CD4-positive, alpha-beta T cell treated with Interleukin-21 for 1 hour (primary cell): ENCODE measurements around the gene PPM1J.
A peak's percentile ranks its signal among the peaks of the same experiment; 100 is the strongest.
"Not testable (repeated sequence)": the region's sequence is repeated elsewhere in the genome, so short reads cannot be mapped to it uniquely, and the experiment has no call there.

Source experiments
- DNase-seq: peaks from one replicate; pipeline ENCODE4 v3.0.0-alpha.2; 2020

The PPM1J gene

GRCh38 chr1:112721294-112721693, 6.2 kb upstream of the PPM1J start:
- DNase-seq, result not testable (repeated sequence)

DNA sequence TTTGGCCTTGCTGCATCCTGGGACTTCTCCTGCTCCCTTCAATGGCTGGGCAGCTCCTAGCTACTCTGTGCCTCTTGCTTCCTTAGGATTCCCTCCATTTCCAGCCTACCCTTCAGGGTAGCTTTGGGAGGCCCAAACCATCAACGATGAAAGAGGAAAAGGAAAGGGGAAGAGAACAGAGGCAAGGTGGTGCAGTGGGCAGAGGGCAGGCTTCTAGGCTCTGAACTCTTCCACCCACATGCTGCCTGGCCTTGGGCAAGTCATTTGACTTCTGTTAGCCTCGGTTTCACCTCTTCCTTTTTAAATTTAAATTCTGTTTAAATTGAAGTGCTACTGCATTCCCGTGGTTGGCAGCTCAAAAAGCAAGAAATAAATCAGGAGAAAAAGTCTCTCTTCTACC, 5.7 kb upstream of the PPM1J start:
- no peak for DNase-seq

- DNase-seq, result no peak
Observed at GRCh38 chr1:112719706-112720105, 4.6 kb upstream of the PPM1J start.

GRCh38 chr1:112718691-112719418, 3.7 kb upstream of the PPM1J start:
- peak; percentile 74 for DNase-seq

DNA sequence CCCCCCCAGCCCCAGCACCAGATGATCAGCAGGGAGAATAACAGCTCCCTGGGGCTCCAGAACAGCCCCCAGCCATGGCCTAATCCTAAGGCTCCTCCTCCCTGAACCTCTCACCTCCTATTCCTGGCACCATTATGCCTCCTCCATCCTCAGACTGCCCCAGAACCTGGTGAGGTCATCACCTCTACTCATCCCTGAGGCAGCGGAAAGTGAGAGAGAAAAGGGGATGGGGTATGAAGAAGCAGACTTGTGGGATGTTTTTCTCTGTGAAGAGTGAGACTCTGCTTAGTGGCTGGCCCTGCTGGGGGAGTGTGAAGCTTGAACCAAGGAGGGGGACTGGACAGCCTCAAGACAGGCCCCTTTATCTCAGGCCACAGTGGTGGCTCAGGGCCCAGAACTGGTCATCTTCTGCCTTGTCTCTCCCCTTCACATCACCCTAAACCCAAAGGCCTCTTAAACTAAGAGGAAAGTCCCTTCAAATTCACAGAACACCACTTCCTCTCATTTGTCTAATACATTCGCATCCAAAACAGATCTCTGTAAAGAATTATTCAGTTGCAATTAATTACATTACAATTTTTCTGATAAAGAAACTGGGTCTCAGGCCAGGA, 2.2 kb upstream of the PPM1J start:
- DNase-seq, result no peak

DNA sequence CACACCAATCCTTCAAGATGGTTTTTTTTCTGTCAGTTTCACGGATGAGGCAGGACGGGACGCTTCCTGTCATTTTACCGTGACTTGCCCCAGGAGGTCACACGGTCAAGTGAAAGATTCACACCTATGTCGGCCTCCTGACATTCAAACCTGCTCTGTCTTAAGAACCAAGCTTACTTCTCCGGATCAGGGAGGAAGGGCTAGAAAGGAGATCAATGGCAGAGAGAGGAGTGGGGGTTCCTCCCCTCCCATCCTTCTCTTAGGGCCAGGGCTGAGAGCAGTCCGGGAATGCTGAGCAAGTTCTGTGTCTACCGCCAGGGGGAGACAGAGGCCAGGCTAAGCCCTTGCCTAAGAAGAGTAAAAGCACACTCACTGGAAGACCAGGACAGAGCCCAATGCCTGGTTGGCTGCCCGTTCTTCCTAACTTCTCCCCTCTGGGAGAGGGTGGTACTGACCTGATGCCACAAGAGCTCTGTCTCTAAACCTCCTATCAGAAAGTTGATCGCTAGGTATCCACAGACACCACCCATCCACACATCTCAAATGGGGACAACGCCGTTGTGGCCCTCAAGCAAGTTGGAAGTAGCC, 1.1 kb upstream of the PPM1J start:
- DNase-seq, result peak; percentile 81

GRCh38 chr1:112714313-112715263, 544 bp downstream of the PPM1J start:
- DNase-seq, result peak; percentile 10

GRCh38 chr1:112713466-112714312, 1.4 kb downstream of the PPM1J start:
- DNase-seq, result no peak

- no peak for DNase-seq
Observed at GRCh38 chr1:112712701-112713128, 2.4 kb downstream of the PPM1J start.

DNA sequence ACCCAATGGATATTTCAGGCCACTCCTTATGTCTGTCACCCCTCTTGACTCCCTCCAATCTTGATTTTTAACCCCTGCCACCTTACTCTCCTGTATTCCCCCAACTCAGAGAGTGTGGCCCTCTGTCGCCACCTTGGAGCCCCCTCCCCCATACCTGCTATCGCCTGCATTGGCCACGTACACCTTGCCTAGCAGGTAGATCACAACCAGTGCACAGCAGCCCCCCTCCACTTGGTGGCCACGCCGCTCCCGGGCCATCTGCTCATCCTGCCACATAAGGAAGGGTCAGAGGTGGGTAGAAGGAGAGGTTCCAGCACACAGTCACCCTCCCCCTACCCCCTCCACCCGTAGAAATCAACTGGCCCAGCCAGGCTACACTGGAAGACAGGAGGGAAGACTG, 2.9 kb downstream of the PPM1J start:
- no peak for DNase-seq

DNA sequence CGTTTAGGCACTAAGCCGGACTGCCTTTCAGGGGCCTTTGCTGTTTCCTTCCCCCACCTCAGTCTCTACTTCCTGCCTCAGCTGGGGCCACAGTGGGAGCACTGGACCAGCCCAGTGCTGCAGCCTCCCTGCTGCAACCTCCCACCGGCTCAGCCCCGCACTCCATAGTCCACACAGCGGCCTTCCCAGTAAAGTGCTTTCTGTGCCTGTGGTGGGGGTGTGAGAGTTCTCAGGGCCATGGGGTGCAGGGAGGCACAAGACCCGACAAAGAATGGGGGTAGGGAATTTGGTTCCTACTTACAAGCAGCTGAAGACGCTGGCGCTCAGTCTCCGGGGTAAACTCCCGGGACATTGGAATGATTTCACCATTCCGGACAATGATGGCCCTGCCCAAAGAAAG, 3.5 kb downstream of the PPM1J start:
- no peak for DNase-seq

- DNase-seq, result no peak
Observed at GRCh38 chr1:112711041-112711440, 4.1 kb downstream of the PPM1J start.

GRCh38 chr1:112710586-112710985, 4.5 kb downstream of the PPM1J start:
- no peak for DNase-seq

GRCh38 chr1:112710159-112710558, 5.0 kb downstream of the PPM1J start:
- DNase-seq, result no peak

DNA sequence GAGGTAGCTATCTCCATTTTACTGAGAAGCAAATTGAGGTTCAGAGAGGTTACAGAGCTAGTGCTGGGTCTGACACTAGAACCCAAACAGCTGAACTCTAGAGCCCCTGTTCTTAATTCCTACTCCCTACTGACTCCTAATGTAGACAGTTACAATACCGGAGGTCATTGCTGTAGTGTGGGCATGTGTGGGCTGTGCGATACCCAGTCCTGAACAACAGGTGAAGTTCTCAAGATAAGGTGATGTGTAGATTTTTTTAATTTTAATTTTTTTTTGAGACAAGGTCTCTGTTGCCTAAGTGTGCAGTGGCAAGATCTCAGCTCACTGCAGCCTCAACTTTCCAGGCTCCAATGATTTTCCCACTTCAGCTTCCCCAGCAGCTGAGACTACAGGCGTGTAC, 6.6 kb downstream of the PPM1J start:
- DNase-seq, result no peak

DNA sequence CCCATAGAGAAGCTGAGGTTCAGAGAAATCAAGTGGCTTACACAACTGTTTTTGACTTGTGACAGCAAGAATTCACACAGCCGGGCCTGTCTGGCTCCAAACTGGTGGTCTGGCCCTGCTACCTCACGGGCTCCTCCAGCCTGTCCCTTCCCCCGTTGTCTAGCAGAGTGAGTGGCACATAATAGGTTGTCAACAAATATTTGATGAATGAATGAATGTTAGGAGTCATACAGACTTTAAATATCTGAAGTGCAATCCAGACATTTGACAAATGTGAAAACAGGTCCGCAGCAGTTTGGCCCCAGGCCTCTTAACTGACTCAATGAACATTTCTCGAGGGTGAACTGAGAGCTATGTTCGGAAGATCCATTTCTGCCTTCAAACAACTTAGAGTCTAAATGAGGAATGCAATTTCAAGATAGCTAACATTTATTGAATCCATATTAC, 7.1 kb downstream of the PPM1J start:
- no peak for DNase-seq

DNA sequence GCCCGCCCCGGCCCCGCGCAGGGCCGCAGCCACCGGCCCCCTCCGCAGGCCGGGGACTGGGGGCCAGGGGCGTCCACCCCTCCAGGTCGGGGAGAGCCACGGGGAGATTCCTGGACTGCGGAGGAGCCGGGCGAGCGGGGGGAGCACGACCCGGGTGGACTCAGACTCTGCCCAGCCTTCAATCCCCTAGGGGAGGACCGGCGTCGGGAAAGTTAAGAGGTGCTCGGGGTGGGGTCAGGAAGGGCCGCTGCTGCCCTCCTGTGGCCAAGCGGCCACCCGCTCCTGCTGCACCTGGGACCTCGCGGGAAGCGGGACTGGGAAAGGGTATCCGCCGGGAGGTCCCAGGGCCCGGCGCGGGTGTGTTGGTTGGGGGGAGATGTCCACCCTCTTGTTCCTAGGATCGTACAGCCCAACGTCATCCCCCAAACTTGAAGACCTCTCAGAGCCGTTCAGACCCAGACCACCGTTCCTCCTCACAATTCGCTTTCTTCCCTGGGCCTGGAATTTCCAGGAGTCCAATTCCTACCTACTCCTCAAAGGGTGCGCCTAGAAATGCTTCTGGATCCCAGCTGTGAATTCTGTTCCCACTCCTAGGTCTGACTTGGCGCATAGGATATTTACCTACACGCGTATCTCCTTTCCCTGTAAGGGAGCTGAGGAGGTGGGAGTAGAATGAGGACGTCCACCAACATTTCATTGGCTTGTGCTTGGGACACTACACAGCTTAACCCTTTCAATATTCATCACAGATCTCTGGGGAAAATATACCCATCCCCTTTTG, 7.7 kb downstream of the PPM1J start:
- peak; percentile 63 for DNase-seq

GRCh38 chr1:112706505-112707220, 8.5 kb downstream of the PPM1J start, which contains the start of gene RHOC:
TSS of gene RHOC (minus strand) at chr1:112707127. CDS start at chr1:112703799, 3,328 bp downstream.
- DNase-seq, result peak; percentile 45

- DNase-seq, result peak; percentile 66
Observed at GRCh38 chr1:112704934-112705627, 10.1 kb downstream of the PPM1J start.
